GM19438 (cell line): ENCODE measurements around the gene C18orf54.
"Not testable (repeated sequence)": the region's sequence is repeated elsewhere in the genome, so short reads cannot be mapped to it uniquely, and the experiment has no call there.

Source experiments
- ATAC-seq: cut with Tn5 transposase; IDR thresholded peaks from one replicate; pipeline ENCODE4 v1.9.1; 2021; ENCODE audit warnings: low read depth; ENCODE audit not compliant: unreplicated experiment

The C18orf54 gene

DNA sequence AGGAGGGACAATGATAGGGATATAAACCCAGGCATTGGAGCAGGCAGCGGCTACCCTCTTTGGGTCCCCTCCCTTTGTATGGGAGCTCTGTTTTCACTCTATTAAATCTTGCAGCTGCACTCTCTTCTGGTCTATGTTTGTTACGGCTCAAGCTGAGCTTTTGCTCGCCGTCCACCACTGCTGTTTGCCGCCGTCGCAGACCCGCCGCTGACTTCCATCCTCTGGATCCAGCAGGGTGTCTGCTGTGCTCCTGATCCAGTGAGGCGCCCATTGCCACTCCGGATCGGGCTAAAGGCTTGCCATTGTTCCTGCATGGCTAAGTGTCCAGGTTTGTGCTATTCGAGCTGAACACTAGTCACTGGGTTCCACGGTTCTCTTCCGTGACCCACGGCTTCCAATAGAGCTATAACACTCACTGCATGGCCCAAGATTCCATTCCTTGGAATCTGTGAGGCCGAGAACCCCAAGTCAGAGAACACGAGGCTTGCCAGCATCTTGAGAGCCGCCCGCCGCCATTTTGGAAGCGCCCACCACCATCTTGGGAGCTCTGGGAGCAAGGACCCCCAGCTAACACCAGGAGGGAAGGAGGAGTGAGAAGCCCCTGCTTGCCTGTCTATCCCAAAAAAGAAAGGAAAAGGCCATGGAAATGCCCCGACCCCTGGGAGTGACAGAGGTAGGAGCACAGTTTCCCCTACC is 29.2 kb downstream of the C18orf54 start:
- not testable (repeated sequence) for ATAC-seq

DNA sequence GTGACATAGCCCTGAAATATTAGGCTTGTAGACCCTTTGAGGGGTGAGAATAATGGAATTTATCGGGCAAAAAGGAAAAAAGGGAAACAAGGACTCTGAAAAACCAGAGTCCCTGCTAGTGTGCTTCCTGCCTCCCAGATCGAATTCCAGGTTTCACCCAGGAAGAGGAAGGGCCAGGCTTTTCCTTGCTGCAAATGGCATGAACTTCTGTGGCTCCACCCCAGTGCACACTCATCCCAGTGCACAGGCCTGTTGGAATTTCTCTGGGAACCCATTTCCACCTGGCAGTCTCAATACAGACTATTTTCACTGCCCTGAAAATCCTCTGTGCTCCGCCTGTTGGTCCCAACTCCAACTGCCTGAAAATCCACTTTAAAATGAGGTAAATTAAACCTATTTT is 29.9 kb downstream of the C18orf54 start:
- ATAC-seq = no peak

GRCh38 chr18:54388203-54389142 is 30.8 kb downstream of the C18orf54 start:
- peak; percentile 82 for ATAC-seq

DNA sequence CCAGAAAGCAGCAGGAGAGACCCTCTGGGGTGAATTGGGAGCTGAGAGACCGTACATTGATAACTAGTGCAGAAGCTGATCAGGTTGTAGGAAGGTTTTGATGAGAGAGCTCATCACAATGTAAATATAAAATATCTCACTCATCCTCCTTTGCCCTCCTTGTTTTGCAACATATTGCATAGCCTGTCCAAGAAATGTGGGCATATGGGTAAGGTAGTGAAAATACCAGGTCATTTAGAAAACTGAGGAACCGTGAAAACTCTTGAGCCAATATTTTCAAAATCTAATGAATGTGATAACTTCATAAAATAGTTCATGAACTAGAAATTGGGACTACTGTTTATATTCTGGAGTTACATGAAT is 31.4 kb downstream of the C18orf54 start:
- no peak for ATAC-seq

- ATAC-seq = no peak
Measured at GRCh38 chr18:54390838-54391237, 33.1 kb downstream of the C18orf54 start.

GRCh38 chr18:54392543-54393023 is 34.9 kb downstream of the C18orf54 start:
- ATAC-seq = peak; percentile 50

DNA sequence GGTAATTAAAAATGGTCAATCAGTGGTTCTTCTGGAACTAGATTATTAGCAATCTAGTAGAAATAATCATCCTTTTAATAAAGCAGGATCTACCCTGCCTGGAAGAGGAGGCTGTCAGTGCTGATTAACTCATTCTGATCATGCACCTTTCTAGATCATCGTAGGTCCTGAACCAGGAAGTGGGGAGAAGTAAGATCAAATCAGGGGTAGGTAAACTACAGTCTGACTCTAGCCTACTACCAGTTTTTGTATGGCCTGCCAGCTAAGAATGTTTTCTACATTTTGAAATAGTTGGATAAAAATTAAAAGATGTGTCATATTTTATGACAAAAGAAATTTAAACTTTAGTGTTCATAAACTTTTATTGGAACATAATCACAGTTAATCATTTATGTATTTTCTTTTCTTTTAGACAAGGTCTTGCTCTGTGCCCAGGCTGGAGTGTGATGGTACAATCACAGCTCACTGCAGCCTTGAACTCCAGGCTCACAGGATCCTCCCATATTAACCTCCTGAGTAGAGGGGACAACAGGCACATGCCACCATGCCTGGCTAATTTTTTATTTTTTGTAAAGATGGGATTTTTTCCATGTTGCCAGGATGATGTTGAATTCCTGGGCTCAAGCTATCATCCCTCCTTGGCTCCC is 36.1 kb downstream of the C18orf54 start:
- no peak for ATAC-seq

- no peak for ATAC-seq
Measured at GRCh38 chr18:54396760-54397159, 39.1 kb downstream of the C18orf54 start.

- no peak for ATAC-seq
Measured at GRCh38 chr18:54405290-54405689, 47.6 kb downstream of the C18orf54 start.

DNA sequence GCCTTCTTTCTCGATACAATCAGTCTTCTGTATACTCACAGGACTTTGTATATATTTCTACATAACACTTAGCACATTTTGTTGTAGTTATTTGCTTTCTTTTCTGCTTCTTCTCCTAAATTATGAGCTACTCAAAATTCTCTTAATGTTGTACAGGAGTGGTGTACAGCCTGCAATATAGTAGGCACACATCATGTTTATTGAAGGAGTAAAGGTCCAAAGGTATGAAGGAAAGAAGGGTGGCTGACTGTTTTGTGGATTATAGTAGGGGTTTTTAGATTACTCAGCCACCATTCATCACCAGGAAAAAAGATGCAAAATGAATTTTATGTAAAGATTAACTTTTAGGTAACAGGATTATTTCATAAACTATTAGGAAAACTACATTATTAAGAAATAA is 54.1 kb downstream of the C18orf54 start:
- no peak for ATAC-seq

DNA sequence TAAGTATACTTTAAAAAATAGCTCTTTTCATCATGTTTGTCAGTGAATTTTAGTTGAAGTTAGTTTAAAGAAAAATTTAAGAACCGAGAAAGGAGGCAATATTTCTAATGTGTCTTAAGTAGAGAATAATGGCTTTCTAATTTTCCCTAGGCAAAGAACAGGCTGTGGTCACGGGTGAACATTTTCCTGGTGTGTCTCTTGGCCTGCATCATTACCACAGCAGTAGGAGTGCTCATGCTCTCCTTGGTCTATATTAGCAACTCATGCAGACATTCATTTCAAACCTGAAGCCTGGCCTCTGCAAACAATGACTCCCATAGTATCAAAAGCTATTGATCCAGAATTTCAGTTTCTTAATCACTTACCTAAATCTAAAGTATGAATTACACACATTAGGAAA is 57.4 kb downstream of the C18orf54 start:
- no peak for ATAC-seq

DNA sequence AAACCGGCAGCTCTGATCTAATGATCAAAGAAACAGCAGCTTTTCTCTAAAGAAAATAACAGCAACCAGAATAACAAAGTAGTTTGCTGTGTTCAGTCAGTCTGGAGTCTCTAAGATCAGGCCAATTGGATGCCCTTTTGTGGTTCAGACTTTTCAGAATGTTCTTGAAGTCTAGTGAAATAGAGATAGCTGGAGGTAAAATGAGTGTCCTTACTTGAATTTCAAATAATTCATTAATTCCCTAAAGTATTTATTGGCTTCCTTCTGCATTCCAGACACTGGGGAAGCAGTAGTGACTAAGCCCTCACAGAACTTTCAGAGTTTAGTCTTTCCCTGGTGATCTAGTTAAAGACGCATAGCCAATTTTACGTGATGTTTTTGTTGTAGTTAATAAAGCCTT is 58.7 kb downstream of the C18orf54 start:
- ATAC-seq = no peak

- ATAC-seq = no peak
Measured at GRCh38 chr18:54423831-54424230, 66.1 kb downstream of the C18orf54 start.

- ATAC-seq = no peak
Measured at GRCh38 chr18:54426085-54426665, 68.5 kb downstream of the C18orf54 start.
